NK-92 (cell line): ENCODE results near the gene OBSCN.

ENCODE experiments used
- DNase-seq: peaks from one replicate; lab custom pipeline; 2025; ENCODE audit not compliant: unreplicated experiment; lab: John Stamatoyannopoulos, UW

OBSCN gene

DNA sequence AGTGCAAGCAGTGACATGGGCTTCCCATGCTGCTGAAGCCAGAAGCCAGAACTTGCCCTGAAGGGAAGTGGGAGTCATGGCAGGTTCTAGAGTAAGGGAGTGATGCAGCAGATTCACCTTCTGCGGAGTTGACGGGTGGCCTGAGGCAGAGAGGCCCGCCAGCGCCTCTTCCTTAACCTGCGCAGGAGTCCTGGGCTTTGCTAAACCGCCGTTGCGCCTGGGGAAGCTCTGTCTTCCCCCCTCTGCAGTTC lies 67.3 kb downstream of the OBSCN start:
- no peak for DNase-seq

DNA sequence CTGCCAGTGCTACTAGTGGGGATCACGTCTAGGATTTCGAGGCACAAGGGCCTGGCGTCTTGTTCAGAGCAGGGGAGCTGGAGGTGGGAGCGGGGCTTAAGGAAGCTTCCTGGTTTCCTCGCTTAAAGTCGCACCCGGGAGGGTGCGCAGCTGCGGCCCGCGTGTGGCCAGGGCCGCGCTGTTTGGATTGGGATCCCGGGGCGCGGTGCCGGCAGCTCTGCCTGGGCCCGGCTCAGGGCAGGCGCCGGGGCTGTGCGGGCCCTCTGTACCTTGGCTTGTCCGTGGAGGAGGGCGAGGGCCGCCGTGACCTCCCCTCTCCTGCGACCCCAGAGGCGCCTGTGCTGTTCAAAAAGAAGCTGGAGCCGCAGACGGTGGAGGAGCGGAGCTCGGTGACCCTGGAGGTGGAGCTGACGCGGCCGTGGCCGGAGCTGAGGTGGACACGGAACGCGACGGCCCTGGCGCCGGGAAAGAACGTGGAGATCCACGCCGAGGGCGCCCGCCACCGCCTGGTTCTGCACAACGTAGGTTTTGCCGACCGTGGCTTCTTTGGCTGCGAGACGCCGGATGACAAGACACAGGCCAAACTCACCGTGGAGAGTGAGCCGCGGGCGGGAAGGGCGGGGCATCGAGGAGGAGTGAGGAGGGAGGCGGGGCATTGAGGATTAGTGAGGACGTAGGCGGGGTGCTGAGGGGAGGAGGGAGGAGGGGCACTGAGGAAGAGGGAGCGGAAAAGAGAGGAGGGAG lies 67.8 kb downstream of the OBSCN start:
- DNase-seq = peak; percentile 27

DNA sequence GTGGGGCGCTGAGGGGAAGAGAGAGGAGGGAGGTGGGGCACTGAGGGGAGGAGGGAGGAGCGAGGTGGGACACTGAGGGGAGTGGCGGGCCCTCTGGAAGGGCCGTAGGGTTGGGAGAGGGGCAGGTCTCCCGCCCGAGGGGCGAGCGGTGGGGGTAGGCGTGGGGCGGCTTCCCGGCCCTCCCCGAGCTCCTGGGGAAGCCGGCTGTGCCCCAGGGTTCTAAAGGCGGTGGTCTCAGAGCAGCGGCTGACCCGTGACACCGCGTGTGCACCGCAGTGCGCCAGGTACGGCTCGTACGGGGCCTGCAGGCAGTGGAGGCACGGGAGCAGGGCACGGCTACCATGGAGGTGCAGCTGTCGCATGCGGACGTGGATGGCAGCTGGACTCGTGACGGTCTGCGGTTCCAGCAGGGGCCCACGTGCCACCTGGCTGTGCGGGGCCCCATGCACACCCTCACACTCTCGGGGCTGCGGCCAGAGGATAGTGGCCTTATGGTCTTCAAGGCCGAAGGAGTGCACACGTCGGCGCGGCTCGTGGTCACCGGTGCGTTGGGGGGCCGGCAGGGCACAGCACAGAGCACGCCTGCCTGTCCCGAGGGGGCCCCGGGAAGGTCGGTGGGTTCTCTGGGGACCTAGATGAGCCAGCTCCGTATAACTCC lies 68.5 kb downstream of the OBSCN start:
- no peak for DNase-seq

DNA sequence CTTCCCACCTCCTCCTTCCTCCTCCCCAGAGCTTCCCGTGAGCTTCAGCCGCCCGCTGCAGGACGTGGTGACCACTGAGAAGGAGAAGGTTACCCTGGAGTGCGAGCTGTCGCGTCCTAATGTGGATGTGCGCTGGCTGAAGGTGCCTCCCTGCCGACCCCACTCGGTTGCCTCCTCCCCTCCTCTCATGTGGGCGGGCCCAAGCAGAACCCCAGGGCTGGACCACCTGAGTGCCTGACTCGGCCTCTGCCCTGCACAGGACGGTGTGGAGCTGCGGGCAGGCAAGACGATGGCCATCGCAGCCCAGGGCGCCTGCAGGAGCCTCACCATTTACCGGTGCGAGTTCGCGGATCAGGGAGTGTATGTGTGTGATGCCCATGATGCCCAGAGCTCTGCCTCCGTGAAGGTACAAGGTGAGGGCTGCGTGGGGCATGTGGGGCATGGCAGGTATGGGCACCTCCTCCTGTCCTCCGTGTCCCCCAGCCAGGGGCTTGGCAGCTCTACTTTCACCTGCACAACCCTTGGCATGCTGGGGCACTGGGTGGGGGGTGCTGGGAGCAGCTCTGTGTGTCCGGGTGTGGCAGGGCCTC lies 69.2 kb downstream of the OBSCN start:
- DNase-seq = no peak

DNA sequence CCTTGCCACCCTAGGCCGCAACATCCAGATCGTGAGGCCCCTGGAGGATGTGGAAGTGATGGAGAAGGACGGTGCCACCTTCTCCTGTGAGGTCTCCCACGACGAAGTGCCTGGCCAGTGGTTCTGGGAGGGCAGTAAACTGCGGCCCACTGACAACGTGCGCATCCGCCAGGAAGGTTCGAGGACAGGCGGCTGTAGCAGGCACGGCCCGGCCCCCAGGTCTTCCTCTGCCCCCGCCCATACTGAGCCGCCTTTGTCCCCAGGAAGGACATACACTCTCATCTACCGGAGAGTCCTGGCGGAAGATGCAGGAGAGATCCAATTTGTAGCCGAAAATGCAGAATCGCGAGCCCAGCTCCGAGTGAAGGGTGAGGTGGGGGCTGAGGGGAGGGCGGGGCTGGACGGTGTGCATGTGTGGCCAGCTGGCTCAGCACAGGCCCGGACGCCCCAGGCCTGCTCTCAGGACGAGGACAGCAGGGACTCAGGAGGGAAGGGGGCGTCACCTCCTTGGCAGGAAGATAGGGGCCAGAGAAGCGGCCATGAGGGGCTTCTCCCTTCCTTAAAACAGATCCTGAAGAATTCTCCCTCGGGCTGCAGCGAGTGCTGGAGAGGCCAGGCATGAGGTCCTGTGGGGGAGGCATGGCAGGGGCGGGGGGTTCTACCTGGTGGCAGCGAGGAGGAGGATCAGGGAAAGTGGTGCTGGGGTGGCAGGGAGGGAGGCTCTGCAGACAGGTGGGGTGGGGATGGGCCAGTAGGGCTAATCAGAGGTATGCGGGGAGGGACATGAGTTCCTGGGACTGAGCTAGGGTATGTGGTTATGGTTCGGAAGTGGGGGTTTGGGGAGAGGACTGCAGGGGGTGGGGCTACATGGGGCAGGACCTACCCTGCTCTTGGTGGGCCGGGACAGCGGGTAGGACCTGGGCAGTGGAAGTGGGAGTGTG lies 69.9 kb downstream of the OBSCN start:
- DNase-seq = no peak

DNA sequence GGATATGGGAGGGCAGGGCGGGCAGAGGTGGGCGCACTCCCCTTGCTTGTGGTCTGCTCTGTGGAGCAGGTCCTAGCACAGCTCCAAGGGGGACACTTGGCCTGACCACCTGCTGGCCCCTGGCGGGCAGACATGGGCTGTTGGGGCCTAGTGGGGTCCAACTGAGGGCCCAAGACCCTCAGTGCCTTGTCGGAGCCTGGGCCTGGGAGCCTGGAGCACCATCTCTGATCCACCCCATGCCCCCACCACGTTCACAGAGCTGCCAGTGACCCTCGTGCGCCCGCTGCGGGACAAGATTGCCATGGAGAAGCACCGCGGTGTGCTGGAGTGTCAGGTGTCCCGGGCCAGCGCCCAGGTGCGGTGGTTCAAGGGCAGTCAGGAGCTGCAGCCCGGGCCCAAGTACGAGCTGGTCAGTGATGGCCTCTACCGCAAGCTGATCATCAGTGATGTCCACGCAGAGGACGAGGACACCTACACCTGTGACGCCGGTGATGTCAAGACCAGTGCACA lies 70.6 kb downstream of the OBSCN start:
- no peak for DNase-seq

DNA sequence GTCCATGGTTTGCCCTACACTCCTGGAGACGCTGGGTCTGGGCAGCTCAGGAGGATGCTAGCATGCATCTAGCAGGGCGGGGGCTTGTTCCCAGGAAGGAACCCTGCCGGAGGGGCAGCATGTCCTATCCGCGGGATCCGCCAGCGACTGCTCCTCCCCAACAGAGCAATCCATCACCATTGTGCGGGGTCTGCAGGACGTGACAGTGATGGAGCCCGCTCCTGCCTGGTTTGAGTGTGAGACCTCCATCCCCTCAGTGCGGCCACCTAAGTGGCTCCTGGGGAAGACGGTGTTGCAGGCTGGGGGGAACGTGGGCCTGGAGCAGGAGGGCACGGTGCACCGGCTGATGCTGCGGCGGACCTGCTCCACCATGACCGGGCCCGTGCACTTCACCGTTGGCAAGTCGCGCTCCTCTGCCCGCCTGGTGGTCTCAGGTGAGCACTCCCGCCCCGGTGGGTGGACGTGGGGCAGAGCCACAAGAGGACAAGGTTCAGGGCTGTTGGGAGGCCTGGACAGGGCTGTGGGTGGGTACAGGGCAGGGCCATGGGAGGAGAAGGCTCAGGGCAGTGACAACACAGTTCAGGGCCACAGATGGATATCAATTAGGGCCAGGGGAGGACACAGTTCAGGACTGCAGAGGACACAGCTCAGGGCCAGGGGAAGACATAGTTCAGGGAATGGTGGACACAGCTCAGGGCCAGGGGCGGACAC lies 71.3 kb downstream of the OBSCN start:
- no peak for DNase-seq

DNA sequence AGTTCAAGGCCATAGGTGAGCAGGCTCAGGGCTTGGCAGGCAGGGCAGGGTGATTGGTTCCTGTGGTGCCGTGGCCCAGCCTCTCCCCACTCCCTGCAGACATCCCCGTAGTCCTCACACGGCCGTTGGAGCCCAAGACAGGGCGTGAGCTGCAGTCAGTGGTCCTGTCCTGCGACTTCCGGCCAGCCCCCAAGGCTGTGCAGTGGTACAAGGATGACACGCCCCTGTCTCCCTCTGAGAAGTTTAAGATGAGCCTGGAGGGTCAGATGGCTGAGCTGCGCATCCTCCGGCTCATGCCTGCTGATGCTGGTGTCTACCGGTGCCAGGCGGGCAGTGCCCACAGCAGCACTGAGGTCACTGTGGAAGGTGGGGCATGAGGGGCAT lies 71.9 kb downstream of the OBSCN start:
- DNase-seq = no peak

DNA sequence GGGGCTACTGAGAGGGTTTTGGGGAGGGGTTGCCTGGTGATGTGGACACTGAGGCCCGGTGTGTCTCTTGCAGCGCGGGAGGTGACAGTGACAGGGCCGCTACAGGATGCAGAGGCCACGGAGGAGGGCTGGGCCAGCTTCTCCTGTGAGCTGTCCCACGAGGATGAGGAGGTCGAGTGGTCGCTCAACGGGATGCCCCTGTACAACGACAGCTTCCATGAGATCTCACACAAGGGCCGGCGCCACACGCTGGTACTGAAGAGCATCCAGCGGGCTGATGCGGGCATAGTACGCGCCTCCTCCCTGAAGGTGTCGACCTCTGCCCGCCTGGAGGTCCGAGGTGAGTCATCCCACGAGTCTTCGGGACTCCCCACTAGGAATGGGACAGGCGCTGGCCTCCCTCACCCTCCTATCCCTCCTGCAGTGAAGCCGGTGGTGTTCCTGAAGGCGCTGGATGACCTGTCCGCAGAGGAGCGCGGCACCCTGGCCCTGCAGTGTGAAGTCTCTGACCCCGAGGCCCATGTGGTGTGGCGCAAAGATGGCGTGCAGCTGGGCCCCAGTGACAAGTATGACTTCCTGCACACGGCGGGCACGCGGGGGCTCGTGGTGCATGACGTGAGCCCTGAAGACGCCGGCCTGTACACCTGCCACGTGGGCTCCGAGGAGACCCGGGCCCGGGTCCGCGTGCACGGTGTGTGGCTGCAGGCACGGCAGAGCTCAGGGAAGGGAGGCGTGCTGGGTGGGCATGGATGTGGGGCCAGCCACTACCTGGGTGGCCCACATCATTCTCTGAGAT lies 72.5 kb downstream of the OBSCN start:
- no peak for DNase-seq

DNA sequence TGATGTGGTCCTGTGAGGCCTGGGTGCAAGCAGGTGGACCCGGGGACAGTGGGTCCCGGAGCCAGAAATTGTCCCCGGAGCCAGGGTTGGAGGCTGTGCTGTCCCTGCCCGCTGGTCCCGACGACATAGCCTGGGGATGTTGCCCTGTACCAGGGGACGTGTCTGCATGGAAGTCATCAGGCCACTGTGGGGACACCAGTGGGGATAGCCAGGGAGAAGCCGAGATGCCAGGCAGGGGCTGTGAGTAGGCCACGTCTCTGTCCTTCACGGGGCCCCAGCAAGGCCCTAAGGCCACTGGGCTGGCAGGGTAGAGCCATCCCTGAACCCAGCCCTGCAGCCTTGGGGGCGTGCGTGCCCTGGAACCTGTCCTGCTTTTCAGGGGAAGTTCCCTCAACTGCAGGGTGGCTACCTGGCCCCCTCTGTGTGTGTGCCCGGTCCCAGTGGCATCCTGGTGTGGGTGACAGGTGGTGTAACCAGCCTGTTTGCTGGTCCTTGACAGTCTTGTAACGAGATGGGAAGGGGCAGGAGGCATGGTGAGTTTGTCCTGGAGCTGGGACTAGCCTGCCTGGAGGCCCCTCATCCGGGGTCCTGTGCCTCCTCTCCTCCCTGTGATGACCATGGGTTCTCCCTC lies 73.2 kb downstream of the OBSCN start:
- no peak for DNase-seq

DNA sequence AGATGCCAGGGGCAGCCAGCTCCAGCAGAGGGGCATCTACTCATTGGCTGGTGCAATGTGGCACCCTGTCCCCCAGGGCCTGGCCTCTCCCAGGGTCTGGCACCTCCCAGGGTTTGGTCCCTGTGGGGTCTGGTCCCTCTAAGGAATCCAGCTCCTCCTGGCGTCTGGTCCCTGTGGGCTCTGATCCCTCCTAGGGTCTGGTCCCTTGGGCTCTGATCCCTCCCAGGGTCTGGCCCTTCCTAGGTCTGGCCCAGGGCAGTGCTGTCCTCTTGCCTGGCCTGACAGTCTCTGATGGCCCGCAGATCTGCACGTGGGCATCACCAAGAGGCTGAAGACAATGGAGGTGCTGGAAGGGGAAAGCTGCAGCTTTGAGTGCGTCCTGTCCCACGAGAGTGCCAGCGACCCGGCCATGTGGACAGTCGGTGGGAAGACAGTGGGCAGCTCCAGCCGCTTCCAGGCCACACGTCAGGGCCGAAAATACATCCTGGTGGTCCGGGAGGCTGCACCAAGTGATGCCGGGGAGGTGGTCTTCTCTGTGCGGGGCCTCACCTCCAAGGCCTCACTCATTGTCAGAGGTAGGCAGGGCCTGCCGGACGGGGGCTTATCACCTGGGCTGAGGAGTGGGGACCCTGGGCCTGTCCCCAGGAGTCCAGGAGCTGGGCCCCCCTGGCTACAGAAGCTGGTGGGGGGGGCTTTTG lies 73.9 kb downstream of the OBSCN start:
- no peak for DNase-seq

DNA sequence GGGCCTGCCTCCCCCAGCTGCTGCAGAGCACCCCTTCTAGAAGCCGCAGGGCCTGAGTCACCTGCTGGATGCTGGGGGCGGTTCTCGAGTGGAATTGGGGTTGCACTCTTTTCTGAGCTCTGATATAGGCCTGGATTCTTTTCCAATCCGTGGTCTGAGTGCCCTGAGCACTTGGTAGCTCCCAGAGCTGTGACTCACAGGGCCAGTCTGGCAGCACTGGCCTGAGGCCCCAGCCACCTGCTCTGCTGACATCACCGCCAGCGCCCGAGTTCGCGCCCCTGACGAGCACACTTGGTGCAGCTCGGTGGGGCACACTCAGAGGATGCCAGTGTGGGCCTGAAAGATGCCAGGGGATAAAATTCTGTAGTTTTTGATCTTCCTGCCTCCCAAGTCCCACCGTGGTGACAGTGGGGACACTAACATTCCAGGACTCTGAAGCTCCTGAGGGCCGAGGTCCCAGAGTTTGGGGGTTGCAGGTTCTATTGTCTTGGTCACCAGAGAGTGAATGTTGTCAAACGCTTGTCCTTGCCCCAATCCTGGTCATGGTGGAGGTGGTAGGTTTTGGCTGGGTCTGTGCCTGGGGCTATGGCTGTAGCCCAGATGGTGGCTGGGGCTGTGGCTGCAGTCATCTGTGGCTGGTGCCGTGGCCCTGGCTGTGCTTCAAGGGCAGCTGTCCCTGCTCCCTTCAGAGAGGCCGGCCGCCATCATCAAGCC lies 74.6 kb downstream of the OBSCN start:
- no peak for DNase-seq

DNA sequence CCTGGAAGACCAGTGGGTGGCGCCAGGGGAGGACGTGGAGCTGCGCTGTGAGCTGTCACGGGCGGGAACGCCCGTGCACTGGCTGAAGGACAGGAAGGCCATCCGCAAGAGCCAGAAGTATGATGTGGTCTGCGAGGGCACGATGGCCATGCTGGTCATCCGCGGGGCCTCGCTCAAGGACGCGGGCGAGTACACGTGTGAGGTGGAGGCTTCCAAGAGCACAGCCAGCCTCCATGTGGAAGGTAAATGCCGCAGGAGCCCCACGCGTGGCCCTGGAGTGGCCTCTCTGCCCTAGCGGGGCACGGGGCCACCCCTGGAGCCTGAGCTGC lies 75.2 kb downstream of the OBSCN start:
- no peak for DNase-seq

DNA sequence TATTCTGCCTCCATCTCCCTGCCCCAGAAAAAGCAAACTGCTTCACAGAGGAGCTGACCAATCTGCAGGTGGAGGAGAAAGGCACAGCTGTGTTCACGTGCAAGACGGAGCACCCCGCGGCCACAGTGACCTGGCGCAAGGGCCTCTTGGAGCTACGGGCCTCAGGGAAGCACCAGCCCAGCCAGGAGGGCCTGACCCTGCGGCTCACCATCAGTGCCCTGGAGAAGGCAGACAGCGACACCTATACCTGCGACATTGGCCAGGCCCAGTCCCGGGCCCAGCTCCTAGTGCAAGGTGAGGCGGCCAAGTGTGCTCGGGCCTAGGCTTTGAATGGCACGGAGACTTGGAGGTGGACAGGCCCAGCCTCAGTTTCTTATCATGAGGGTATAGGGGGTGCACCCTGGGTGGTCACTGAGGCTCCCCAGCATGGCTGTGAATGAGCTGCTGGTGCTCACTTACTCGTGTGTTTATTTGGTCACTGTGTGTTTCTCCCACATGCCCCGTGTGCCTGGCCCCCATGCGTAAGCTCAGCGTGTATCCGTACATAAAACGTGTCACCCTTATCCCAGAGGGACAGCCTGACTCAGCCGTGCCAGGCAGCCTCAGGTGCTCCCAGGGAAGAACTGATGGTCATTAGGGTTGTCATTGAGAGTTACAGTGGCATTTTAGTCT lies 75.8 kb downstream of the OBSCN start:
- no peak for DNase-seq

DNA sequence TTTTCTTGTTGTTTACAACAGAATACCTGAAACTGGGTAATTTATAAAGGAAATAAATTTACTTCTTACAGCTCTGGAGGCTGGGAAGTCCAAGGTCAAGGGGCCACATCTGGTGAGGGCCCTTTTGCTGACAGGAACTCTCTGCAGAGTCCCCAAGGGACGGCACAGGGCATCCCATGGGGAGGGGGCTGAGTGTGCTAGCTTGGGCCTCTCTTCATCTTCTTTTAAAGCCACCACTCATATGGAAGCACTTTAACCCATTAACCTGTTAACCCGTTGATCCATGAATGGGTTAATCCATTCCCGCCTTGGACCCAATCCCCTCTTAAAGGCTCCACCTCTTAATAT lies 76.3 kb downstream of the OBSCN start:
- DNase-seq = no peak

DNA sequence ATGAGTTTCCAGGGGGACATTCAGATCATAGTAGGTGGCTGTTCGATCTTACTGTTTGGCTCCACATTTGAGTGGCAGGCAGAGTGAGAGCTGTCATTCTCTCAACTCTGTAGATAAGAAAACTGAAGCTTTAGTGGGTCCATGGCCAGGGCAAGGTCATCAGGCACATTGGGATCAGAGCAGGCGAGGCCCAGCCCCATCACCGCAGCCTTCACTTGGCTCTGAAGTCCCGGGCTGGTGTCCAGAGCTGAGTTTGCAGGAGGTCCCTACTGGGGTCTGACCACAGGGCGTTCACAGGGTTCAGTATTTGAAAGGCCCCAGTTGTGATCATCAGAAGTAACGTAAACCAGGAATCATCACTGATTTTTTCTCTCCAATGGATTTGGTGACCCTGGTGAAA lies 76.7 kb downstream of the OBSCN start:
- no peak for DNase-seq

DNA sequence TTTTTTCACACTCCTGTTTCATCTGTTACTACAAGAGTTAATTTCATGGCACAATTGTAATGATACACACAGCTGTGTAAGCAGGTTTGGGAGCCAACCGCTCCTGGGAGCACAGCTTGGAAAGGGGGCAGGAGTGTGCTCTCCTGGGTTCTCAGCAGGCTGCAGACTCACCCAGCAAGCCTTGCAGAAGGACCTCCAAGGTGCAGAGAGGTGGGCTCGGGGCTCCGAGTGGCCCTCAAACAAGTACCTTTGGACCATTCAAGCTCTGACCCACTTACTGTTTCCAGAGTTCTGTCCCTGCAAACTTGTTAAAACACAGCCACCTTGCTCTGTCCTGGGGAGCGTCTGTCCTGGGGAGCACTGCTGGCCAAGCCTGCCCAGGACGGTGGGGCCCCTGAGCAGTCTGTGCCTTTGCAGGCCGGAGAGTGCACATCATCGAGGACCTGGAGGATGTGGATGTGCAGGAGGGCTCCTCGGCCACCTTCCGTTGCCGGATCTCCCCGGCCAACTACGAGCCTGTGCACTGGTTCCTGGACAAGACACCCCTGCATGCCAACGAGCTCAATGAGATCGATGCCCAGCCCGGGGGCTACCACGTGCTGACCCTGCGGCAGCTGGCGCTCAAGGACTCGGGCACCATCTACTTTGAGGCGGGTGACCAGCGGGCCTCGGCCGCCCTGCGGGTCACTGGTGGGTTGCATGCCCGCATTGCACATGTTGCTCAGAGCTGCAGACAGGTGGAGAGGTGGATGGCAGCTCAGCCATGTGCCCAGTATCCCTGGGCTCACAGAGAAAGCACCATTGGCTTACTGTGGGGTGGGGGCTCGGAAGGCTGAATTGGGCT lies 78.0 kb downstream of the OBSCN start:
- no peak for DNase-seq
